Activated naive CD8-positive, alpha-beta T cell treated with anti-CD3 and anti-CD28 coated beads for 36 hours (primary cell): ENCODE measurements around the gene TUBB2B. TPM values are rescaled to one million over a fixed set of nuclear protein-coding genes. Genes with fewer than 3 reads are reported as not detected.
A peak's percentile ranks its signal among the peaks of the same experiment; 100 is the strongest.

Experiments used
- DNase-seq: peaks from one replicate; pipeline ENCODE4 v3.0.0; 2021
- H3K27ac Mint-ChIP-seq: one replicate; pipeline ENCODE4 v1.8.0; 2022; ENCODE audit warnings: mild to moderate bottlenecking, moderate library complexity, mixed read lengths
- H3K27me3 Mint-ChIP-seq: one replicate; pipeline ENCODE4 v1.8.0; 2022; ENCODE audit warnings: mild to moderate bottlenecking, mixed read lengths
- H3K36me3 Mint-ChIP-seq: one replicate; pipeline ENCODE4 v1.8.0; 2021; ENCODE audit warnings: mild to moderate bottlenecking, mixed read lengths
- H3K4me1 Mint-ChIP-seq: one replicate; pipeline ENCODE4 v1.8.0; 2021; ENCODE audit warnings: mixed read lengths
- H3K4me3 Mint-ChIP-seq: one replicate; pipeline ENCODE4 v1.8.0; 2022; ENCODE audit warnings: mild to moderate bottlenecking, moderate library complexity, mixed read lengths
- H3K9me3 Mint-ChIP-seq: one replicate; pipeline ENCODE4 v1.8.0; 2022; ENCODE audit warnings: mixed read lengths
- total RNA-seq, 2 experiments: library from RNA; stranded (reverse); gene quantifications; one replicate each; pipeline ENCODE4 v1.2.3, GENCODE V29; 2021

The TUBB2B gene
- total RNA-seq = under 1 TPM; 0.25 to 0.28 TPM

DNA sequence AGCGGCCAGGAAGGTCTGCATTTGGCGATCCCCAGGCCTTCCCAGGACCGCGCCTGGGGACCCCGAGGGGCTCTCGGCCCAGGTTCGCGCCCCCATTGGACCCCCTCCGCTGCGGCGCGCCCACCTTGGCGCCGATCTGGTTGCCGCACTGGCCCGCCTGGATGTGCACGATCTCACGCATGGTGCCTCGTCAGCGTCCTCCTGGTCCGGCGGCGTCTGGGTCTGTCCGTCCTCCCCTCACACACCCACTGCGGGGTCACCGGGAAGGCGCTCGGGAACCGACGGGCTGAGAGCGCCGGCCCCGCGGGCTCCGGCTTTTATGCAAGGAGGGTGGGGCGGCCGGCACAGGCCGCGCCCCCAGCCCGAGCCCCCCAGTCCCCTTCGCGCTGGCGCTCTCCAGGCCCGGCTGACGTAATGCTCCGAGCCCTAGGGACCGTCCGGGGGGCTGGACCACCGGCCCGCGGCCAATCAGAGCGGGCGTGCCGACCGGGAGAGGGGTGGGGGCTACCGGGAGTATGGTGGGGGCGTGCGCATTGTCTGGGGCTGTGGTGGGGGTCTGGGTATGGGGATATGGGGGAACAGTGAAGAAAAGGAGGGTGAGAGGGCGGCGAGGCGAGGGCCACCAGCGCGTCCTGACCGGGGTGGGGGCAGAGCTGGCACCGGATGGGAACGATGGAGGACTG, at the start of gene TUBB2B:
TSS of gene TUBB2B (minus strand) at position 291 of the 683 bp plus-strand sequence. CDS start at position 181, 110 bp downstream.
- Mint-ChIP-seq H3K4me1 (peaks cover 38% of the 10 kb centered on the region), H3K4me3 (peak within 1 kb of the TSS; percentile 76), H3K27me3 (peaks cover 78% of the 10 kb centered on the region), H3K27ac (no peak within 1 kb of the TSS), H3K9me3 (no peaks in the 10 kb centered on the region), H3K36me3 (no peaks in the 10 kb centered on the region)
- no peak for DNase-seq

GRCh38 chr6:3277251-3277650, 49.8 kb upstream of the TUBB2B start:
- H3K27ac Mint-ChIP-seq = no peak overlapping the region
- peaks cover 2% of the 10 kb centered on the region for H3K36me3 Mint-ChIP-seq
- peaks cover 7% of the 10 kb centered on the region for H3K4me1 Mint-ChIP-seq
- DNase-seq = no peak
- no peak overlapping the region for H3K4me3 Mint-ChIP-seq
- H3K27me3 Mint-ChIP-seq = no peaks in the 10 kb centered on the region
- no peaks in the 10 kb centered on the region for H3K9me3 Mint-ChIP-seq

DNA sequence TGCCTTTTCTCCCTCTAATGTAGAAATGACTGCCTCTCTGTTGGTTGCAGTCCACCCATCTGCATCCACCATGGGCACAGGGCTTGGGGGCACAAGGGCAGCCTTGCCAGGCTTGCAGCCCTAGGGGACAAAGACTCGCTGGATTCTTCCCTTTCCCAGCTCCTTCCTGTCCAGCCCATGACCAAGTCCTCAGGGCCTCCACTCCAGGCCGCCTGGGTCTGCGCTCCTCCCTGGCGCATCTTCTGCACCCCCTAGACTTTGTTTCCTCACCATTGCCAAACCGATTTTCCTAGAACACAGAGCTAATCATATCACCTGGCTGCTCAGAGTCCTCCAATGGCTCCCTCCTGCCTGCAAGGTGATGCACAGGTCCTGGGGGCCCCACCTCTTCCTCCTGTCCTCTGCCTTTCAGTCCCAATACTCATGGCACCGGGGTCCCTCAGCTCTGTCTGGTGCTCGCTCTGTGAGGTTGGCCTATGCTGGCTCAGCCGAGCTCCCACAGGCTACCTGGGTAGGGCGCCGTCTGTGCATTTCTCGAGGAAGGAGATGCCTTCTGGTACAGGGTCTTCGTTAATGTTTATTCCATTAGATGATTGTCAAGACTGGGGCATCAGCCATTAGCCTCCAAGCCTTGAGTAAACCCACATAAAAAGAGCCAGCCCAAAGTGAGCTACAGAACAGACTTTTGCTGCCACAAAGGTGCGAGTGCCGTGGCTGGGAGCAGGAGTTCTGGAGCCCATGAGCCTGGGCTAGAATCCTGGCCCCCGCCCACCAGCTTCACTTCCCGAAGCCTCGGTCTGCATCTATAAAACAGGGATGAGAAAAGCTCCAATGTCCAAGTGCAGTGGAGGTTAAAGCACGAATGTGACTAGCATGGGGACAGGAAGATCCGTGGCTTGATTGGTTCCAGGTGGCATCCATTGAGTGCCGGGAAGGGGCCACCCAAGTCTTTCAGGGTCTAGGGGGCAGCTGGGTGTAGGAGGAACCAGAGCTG, 49.0 kb upstream of the TUBB2B start:
- DNase-seq = no peak
- peaks cover 2% of the 10 kb centered on the region for H3K36me3 Mint-ChIP-seq
- H3K27ac Mint-ChIP-seq = no peak overlapping the region
- H3K27me3 Mint-ChIP-seq = no peaks in the 10 kb centered on the region
- no peak overlapping the region for H3K4me3 Mint-ChIP-seq
- H3K4me1 Mint-ChIP-seq = peaks cover 7% of the 10 kb centered on the region
- no peaks in the 10 kb centered on the region for H3K9me3 Mint-ChIP-seq

DNA sequence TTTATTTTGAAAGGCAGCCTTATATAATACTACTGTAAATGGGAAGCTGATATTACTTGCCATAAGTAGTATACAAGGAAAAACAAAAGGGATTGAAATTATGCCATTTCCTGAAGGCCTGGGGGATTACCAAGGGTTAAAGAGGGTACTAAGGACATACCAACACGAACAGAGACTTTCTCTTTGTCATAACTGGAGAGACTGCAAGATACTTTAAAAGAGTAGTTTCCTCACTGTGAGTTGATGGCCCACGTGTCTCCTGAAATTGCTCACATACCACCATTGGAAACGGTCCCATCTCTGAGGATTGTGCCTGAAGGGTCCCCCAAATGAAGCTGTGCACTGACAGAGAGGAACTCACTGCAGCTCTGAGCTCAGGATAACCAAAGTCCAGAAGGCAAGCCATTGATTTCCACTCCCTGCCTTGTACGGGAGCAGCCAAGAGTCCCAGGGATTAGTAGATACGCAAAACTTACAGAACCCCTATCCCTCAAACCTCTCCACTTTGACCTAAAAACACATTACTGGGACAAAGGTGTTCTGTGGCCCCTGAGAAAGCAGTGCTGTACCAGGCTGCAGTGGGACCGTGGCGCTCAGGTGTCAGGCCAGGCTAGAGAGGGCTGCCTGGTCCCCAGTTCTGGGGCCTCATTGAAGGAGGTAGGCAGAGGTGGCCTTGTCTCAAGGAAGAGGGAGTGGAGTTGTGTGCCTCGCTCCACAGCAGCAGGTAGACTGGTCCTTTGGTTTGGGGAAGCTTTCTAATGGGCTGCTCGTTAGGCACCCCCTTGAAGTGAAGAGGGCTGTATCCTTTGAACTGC, 46.5 kb upstream of the TUBB2B start:
- no peak for DNase-seq
- Mint-ChIP-seq H3K9me3 (no peaks in the 10 kb centered on the region), H3K4me1 (peaks cover 3% of the 10 kb centered on the region), H3K4me3 (no peak overlapping the region), H3K27ac (no peak overlapping the region), H3K27me3 (no peaks in the 10 kb centered on the region), H3K36me3 (peaks cover 2% of the 10 kb centered on the region)

DNA sequence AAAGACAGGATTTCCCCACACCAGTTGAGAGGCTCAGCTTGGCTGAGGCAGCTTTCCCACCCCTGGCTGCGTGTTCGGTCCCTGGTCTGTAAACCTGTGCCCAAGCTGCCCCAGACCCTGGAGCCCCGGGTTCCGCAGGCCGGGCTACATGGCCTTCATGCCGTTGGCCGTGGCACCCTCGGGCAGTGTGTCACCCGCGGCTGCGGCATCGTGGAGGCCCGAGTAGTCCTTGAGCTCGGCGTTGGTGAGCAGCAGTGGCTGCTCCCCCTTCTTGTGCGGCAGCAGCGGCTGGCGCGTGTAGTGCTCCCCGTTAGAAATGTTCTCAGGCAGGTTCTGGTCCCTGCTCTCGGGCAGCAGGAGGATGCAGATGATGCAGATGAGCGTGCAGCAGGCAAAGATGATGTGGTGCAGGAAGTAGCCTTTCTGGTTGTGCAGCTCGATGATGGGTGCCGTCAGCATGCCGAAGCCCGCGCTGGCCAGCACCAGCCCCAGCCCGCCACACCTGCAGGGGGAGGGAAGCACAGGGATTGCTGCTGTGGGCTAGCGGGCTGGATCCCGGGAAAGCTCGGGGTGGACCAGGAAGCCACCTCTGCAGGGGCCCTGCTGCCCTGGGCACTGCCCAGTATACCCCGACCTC, 45.6 kb upstream of the TUBB2B start:
- H3K4me3 Mint-ChIP-seq = no peak overlapping the region
- no peaks in the 10 kb centered on the region for H3K9me3 Mint-ChIP-seq
- H3K27ac Mint-ChIP-seq = no peak overlapping the region
- DNase-seq = no peak
- H3K36me3 Mint-ChIP-seq = peaks cover 3% of the 10 kb centered on the region
- H3K27me3 Mint-ChIP-seq = no peaks in the 10 kb centered on the region
- H3K4me1 Mint-ChIP-seq = peaks cover 3% of the 10 kb centered on the region

GRCh38 chr6:3271756-3272155, 44.3 kb upstream of the TUBB2B start:
- no peak overlapping the region for H3K4me3 Mint-ChIP-seq
- H3K4me1 Mint-ChIP-seq = peaks cover 5% of the 10 kb centered on the region
- H3K9me3 Mint-ChIP-seq = no peaks in the 10 kb centered on the region
- peaks cover 3% of the 10 kb centered on the region for H3K36me3 Mint-ChIP-seq
- H3K27me3 Mint-ChIP-seq = no peaks in the 10 kb centered on the region
- no peak overlapping the region for H3K27ac Mint-ChIP-seq
- no peak for DNase-seq

GRCh38 chr6:3270258-3270657, 42.8 kb upstream of the TUBB2B start:
- Mint-ChIP-seq H3K27me3 (no peaks in the 10 kb centered on the region), H3K27ac (no peak overlapping the region), H3K9me3 (no peaks in the 10 kb centered on the region), H3K36me3 (peaks cover 4% of the 10 kb centered on the region), H3K4me1 (peaks cover 5% of the 10 kb centered on the region), H3K4me3 (no peak overlapping the region)
- no peak for DNase-seq

DNA sequence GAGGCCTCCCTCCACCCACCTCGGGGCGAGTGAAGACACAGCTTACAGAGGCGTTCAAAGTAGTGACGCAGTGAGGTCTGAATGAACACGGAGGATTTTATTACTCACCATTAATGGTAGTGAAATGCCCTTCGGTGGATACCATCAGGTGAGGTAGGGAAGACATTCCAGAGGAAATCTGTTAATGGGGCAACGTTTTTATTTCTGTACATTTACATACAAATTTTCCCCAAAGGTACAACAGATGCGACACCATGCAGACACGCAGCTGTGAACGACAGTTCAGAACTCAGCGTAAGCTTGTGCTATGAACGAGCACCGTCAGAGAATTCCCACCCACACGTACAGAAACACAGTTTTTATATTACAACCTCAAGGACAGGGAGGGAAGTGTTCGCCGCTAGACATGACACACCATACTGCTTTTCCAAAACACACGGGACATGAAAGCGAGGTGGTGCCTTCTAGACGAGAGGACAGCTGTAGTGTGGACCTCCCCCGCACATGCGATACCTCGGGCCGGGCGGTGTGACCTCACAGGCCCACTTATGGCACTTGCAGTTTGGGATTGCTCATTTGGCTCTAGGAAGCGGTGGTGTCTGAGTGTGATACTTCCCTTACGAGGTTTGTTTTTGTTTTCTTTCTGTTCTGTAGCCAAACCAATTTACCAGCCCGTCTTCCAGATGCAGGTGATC, 42.0 kb upstream of the TUBB2B start:
- no peak overlapping the region for H3K4me3 Mint-ChIP-seq
- H3K27me3 Mint-ChIP-seq = no peaks in the 10 kb centered on the region
- H3K9me3 Mint-ChIP-seq = no peaks in the 10 kb centered on the region
- H3K27ac Mint-ChIP-seq = no peak overlapping the region
- H3K4me1 Mint-ChIP-seq = peaks cover 11% of the 10 kb centered on the region
- H3K36me3 Mint-ChIP-seq = peaks cover 8% of the 10 kb centered on the region
- DNase-seq = no peak

GRCh38 chr6:3268680-3269079, 41.2 kb upstream of the TUBB2B start:
- H3K27me3 Mint-ChIP-seq = no peaks in the 10 kb centered on the region
- no peak for DNase-seq
- H3K27ac Mint-ChIP-seq = no peak overlapping the region
- no peak overlapping the region for H3K4me3 Mint-ChIP-seq
- H3K36me3 Mint-ChIP-seq = peaks cover 8% of the 10 kb centered on the region
- H3K9me3 Mint-ChIP-seq = no peaks in the 10 kb centered on the region
- peaks cover 12% of the 10 kb centered on the region for H3K4me1 Mint-ChIP-seq

- H3K27me3 Mint-ChIP-seq = no peaks in the 10 kb centered on the region
- peaks cover 25% of the 10 kb centered on the region for H3K4me1 Mint-ChIP-seq
- H3K27ac Mint-ChIP-seq = no peak overlapping the region
- peaks cover 15% of the 10 kb centered on the region for H3K36me3 Mint-ChIP-seq
- H3K4me3 Mint-ChIP-seq = no peak overlapping the region
- no peak for DNase-seq
- H3K9me3 Mint-ChIP-seq = no peaks in the 10 kb centered on the region
Observed at GRCh38 chr6:3267162-3267561, 39.7 kb upstream of the TUBB2B start.

- H3K4me1 Mint-ChIP-seq = peaks cover 35% of the 10 kb centered on the region
- no peak overlapping the region for H3K27ac Mint-ChIP-seq
- no peak for DNase-seq
- H3K9me3 Mint-ChIP-seq = no peaks in the 10 kb centered on the region
- no peak overlapping the region for H3K4me3 Mint-ChIP-seq
- peaks cover 17% of the 10 kb centered on the region for H3K36me3 Mint-ChIP-seq
- H3K27me3 Mint-ChIP-seq = no peaks in the 10 kb centered on the region
Observed at GRCh38 chr6:3266170-3266569, 38.7 kb upstream of the TUBB2B start.

DNA sequence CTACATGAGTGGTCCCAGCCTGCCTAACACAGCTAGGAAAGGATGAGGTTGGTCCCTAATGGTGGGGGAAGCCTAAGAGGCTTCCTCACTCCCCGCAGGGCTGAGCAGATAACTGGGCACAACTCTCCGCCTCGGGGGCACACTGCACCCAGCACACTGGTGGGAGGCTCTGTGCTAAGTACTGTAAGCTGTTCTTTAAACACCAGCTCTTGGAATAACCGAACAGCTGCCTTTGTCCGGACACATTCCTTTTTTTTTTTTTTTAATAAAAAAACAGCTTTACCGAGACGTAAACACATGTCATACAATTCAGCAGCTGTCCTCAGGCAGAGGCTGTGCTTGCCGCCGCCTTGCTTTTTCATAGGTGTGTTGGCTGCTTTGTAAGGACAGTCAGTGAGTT, 38.2 kb upstream of the TUBB2B start:
- H3K27ac Mint-ChIP-seq = no peak overlapping the region
- no peaks in the 10 kb centered on the region for H3K9me3 Mint-ChIP-seq
- H3K27me3 Mint-ChIP-seq = no peaks in the 10 kb centered on the region
- H3K4me1 Mint-ChIP-seq = peaks cover 40% of the 10 kb centered on the region
- H3K4me3 Mint-ChIP-seq = no peak overlapping the region
- peaks cover 22% of the 10 kb centered on the region for H3K36me3 Mint-ChIP-seq
- no peak for DNase-seq

GRCh38 chr6:3264356-3264755, 36.9 kb upstream of the TUBB2B start:
- H3K9me3 Mint-ChIP-seq = no peaks in the 10 kb centered on the region
- no peak overlapping the region for H3K27ac Mint-ChIP-seq
- no peak overlapping the region for H3K4me3 Mint-ChIP-seq
- H3K27me3 Mint-ChIP-seq = no peaks in the 10 kb centered on the region
- DNase-seq = no peak
- peaks cover 30% of the 10 kb centered on the region for H3K36me3 Mint-ChIP-seq
- peaks cover 43% of the 10 kb centered on the region for H3K4me1 Mint-ChIP-seq

GRCh38 chr6:3263096-3263495, 35.6 kb upstream of the TUBB2B start:
- Mint-ChIP-seq H3K27me3 (no peaks in the 10 kb centered on the region), H3K27ac (no peak overlapping the region), H3K9me3 (no peaks in the 10 kb centered on the region), H3K36me3 (peaks cover 30% of the 10 kb centered on the region), H3K4me3 (no peak overlapping the region), H3K4me1 (peaks cover 43% of the 10 kb centered on the region)
- DNase-seq = no peak
